Endometrium (tissue), 2 donors: Measurements from ENCODE around the gene JUNB.

Experiments
- FAIRE-seq: peaks from 2 replicates; lab custom pipeline; 2012; peaks lifted over from hg19 to GRCh38; lab: Jason Lieb, UNC
- donor health status: control.
- donor health status: control.

The JUNB gene

GRCh38 chr19:12791345-12792050 is at the start of gene JUNB:
Gene JUNB (plus strand): TSS chr19:12791486. CDS start chr19:12791772, 286 bp downstream.
- peak; percentile 62 for FAIRE-seq

- no peak for FAIRE-seq
Observed at GRCh38 chr19:12745166-12745897, 46.0 kb upstream of the JUNB start.

- no peak for FAIRE-seq
Observed at GRCh38 chr19:12748489-12748888, 42.8 kb upstream of the JUNB start.

- no peak for FAIRE-seq
Observed at GRCh38 chr19:12749938-12750521, 41.3 kb upstream of the JUNB start.

- no peak for FAIRE-seq
Observed at GRCh38 chr19:12750851-12751250, 40.4 kb upstream of the JUNB start.

GRCh38 chr19:12751635-12752034 is 39.7 kb upstream of the JUNB start, which contains the start of gene BEST2:
Gene BEST2 (plus strand): TSS chr19:12751791. CDS start chr19:12752593, 802 bp downstream.
- no peak for FAIRE-seq

GRCh38 chr19:12752056-12752781 is 39.1 kb upstream of the JUNB start:
- FAIRE-seq, result no peak

GRCh38 chr19:12754465-12755196 is 36.7 kb upstream of the JUNB start:
- no peak for FAIRE-seq

- FAIRE-seq, result no peak
Observed at GRCh38 chr19:12756150-12756883, 35.0 kb upstream of the JUNB start.

GRCh38 chr19:12757544-12758274 is 33.6 kb upstream of the JUNB start:
- no peak for FAIRE-seq

- FAIRE-seq, result no peak
Observed at GRCh38 chr19:12759686-12760085, 31.6 kb upstream of the JUNB start.

- FAIRE-seq, result no peak
Observed at GRCh38 chr19:12763100-12763499, 28.2 kb upstream of the JUNB start.

GRCh38 chr19:12764698-12765097 is 26.6 kb upstream of the JUNB start:
- FAIRE-seq, result no peak

GRCh38 chr19:12766051-12766521 is 25.2 kb upstream of the JUNB start:
- FAIRE-seq, result no peak

GRCh38 chr19:12767150-12767549 is 24.1 kb upstream of the JUNB start:
- no peak for FAIRE-seq

GRCh38 chr19:12767666-12768065 is 23.6 kb upstream of the JUNB start:
- no peak for FAIRE-seq

- no peak for FAIRE-seq
Observed at GRCh38 chr19:12769689-12770088, 21.6 kb upstream of the JUNB start.

GRCh38 chr19:12770922-12771321 is 20.4 kb upstream of the JUNB start:
- no peak for FAIRE-seq

GRCh38 chr19:12772323-12772722 is 19.0 kb upstream of the JUNB start:
- no peak for FAIRE-seq

GRCh38 chr19:12773571-12773970 is 17.7 kb upstream of the JUNB start:
- no peak for FAIRE-seq
